Natural killer cell (primary cell): ENCODE measurements around the gene STT3B. TPM values are rescaled to one million over a fixed set of nuclear protein-coding genes. Genes with fewer than 3 reads are reported as not detected.

Experiments used
- ATAC-seq, 3 donors: fragments of 150-1000 bp in 2 of 3; fragments of 200-7000 bp in 1 of 3; cut with Tn5 transposase; 1 replicate in 1 of 3; 2 replicates in 2 of 3; pipeline ENCODE4 v1.10.0; 2021; ENCODE audit warnings: mild to moderate bottlenecking in 2 of 3, moderate library complexity in 2 of 3
- DNase-seq, 2 donors: peaks; one replicate each; pipeline versions ENCODE4 v3.0.0 to v3.0.0-alpha.2; 2013 to 2021; ENCODE audit warnings: mixed read lengths in 1 of 2
- H3K27ac ChIP-seq: one replicate; pipeline ENCODE4 v1.5.1; 2013; ENCODE audit warnings: mild to moderate bottlenecking, low read length
- H3K27me3 ChIP-seq: one replicate; pipeline ENCODE4 v1.6.1; 2013; ENCODE audit warnings: low read length; ENCODE audit not compliant: control insufficient read depth, insufficient read depth
- H3K36me3 ChIP-seq: one replicate; pipeline ENCODE4 v1.6.1; 2013; ENCODE audit warnings: low read length; ENCODE audit not compliant: control insufficient read depth, insufficient read depth
- H3K4me1 ChIP-seq: one replicate; pipeline ENCODE4 v1.6.1; 2013; ENCODE audit warnings: low read length; ENCODE audit not compliant: control insufficient read depth, insufficient read depth
- H3K4me3 ChIP-seq: one replicate; pipeline ENCODE4 v1.5.1; 2013; ENCODE audit warnings: low read length
- H3K9me3 ChIP-seq: one replicate; pipeline ENCODE4 v1.6.1; 2013; ENCODE audit warnings: low read length; ENCODE audit not compliant: control insufficient read depth, insufficient read depth
- H3K27ac Mint-ChIP-seq, 2 donors: one replicate each; pipeline ENCODE4 v1.8.0; 2022; ENCODE audit warnings: mild to moderate bottlenecking in 2 of 2, mixed read lengths in 2 of 2, moderate library complexity in 1 of 2
- H3K27me3 Mint-ChIP-seq, 2 donors: one replicate each; pipeline ENCODE4 v1.8.0; 2022; ENCODE audit warnings: low read depth in 2 of 2, mixed read lengths in 2 of 2
- H3K36me3 Mint-ChIP-seq: one replicate; pipeline ENCODE4 v1.8.0; 2022; ENCODE audit warnings: mixed read lengths
- H3K4me1 Mint-ChIP-seq, 2 donors: one replicate each; pipeline ENCODE4 v1.8.0; 2022; ENCODE audit warnings: mixed read lengths in 2 of 2
- H3K4me3 Mint-ChIP-seq: one replicate; pipeline ENCODE4 v1.8.0; 2022; ENCODE audit warnings: mild to moderate bottlenecking, moderate library complexity, mixed read lengths
- H3K9me3 Mint-ChIP-seq, 2 donors: one replicate each; pipeline ENCODE4 v1.8.0; 2022; ENCODE audit warnings: mixed read lengths in 2 of 2
- CTCF ChIP-seq: fragments of 200-600 bp; IDR thresholded peaks from one replicate; pipeline ENCODE4 v1.8.0; 2022; ENCODE audit warnings: antibody characterized with exemption
- WGBS: methylation state at CpG from one replicate; pipeline ENCODE4 v1.1.7; 2013; ENCODE audit warnings: missing lambda C conversion rate; ENCODE audit not compliant: insufficient coverage; 5-methylcytosine and 5-hydroxymethylcytosine counted together
- intact Hi-C: fragments of 100-400 bp; cut with micrococcal nuclease; formaldehyde crosslinking; loops from one replicate; pipeline ENCODE4 v1.14.2; 2022
- total RNA-seq, 4 donors: library from RNA; stranded (reverse); fragments of 120-200 nt in 1 of 4; gene quantifications; one replicate each; pipeline versions ENCODE4 v1.2.3 to v1.2.4, GENCODE V29; 2013 to 2022

Gene STT3B
- total RNA-seq, 3 donors from 2014 or later (not counting 1 experiment from before 2014, with no cell fraction given) = 83.4 to 132 (median 99.0) TPM

- Histone ChIP-seq H3K9me3 (no peaks in the 10 kb centered on the region), H3K27ac (peak overlapping the region; percentile 41), H3K4me1 (peaks cover 3% of the 10 kb centered on the region), H3K36me3 (no peaks in the 10 kb centered on the region), H3K27me3 (no peaks in the 10 kb centered on the region), H3K4me3 (no peak overlapping the region)
- intact Hi-C loops = no loop called here
- H3K27ac Mint-ChIP-seq = peak overlapping the region; percentile 62 to 78
- H3K36me3 Mint-ChIP-seq = no peaks in the 10 kb centered on the region
- H3K9me3 Mint-ChIP-seq = no peaks in the 10 kb centered on the region
- peaks cover 11 to 13% of the 10 kb centered on the region in 2 donors for H3K4me1 Mint-ChIP-seq
- ATAC-seq = peak; percentile 97 to 99 (median 99)
- no peaks in the 10 kb centered on the region for H3K27me3 Mint-ChIP-seq
- 0% methylated on average over 1 of the region's 1 CpG for WGBS
- no peak overlapping the region for H3K4me3 Mint-ChIP-seq
- TF ChIP-seq CTCF = no peak
- peak in 1 of 2 donors; percentile 61 for DNase-seq
Observed at GRCh38 chr3:31522152-31522551, 10.6 kb upstream of the STT3B start.

GRCh38 chr3:31523543-31523942 is 9.2 kb upstream of the STT3B start:
- Mint-ChIP-seq H3K9me3 (no peaks in the 10 kb centered on the region), H3K4me1 (peaks cover 11 to 13% of the 10 kb centered on the region in 2 donors), H3K27me3 (no peaks in the 10 kb centered on the region), H3K36me3 (no peaks in the 10 kb centered on the region), H3K4me3 (no peak overlapping the region), H3K27ac (no peak overlapping the region)
- H3K27me3 ChIP-seq = no peaks in the 10 kb centered on the region
- H3K9me3 ChIP-seq = no peaks in the 10 kb centered on the region
- 94% methylated on average over 1 of the region's 1 CpG for WGBS
- intact Hi-C loops = no loop called here
- TF ChIP-seq CTCF = no peak
- H3K4me1 ChIP-seq = peaks cover 3% of the 10 kb centered on the region
- H3K36me3 ChIP-seq = no peaks in the 10 kb centered on the region
- ATAC-seq (no peak), DNase-seq (no peak)
- no peak overlapping the region for H3K27ac ChIP-seq
- H3K4me3 ChIP-seq = no peak overlapping the region

- intact Hi-C loops = no loop called here
- Mint-ChIP-seq H3K27me3 (no peaks in the 10 kb centered on the region), H3K9me3 (no peaks in the 10 kb centered on the region), H3K4me1 (peaks cover 11 to 13% of the 10 kb centered on the region in 2 donors), H3K27ac (no peak overlapping the region), H3K36me3 (no peaks in the 10 kb centered on the region), H3K4me3 (no peak overlapping the region)
- Histone ChIP-seq H3K27ac (no peak overlapping the region), H3K4me1 (peaks cover 3% of the 10 kb centered on the region), H3K4me3 (no peak overlapping the region), H3K9me3 (no peaks in the 10 kb centered on the region), H3K36me3 (no peaks in the 10 kb centered on the region), H3K27me3 (no peaks in the 10 kb centered on the region)
- DNase-seq (no peak), ATAC-seq (no peak)
- no peak for TF ChIP-seq CTCF
Observed at GRCh38 chr3:31525532-31525931, 7.2 kb upstream of the STT3B start.

GRCh38 chr3:31529421-31529820 is 3.3 kb upstream of the STT3B start:
- Mint-ChIP-seq H3K9me3 (no peaks in the 10 kb centered on the region), H3K36me3 (no peaks in the 10 kb centered on the region), H3K4me1 (peaks cover 14 to 15% of the 10 kb centered on the region in 2 donors), H3K4me3 (no peak overlapping the region), H3K27me3 (no peaks in the 10 kb centered on the region), H3K27ac (no peak overlapping the region)
- no peaks in the 10 kb centered on the region for H3K36me3 ChIP-seq
- no peak overlapping the region for H3K27ac ChIP-seq
- H3K4me1 ChIP-seq = no peaks in the 10 kb centered on the region
- intact Hi-C loops = no loop called here
- no peaks in the 10 kb centered on the region for H3K9me3 ChIP-seq
- no peak for TF ChIP-seq CTCF
- H3K27me3 ChIP-seq = no peaks in the 10 kb centered on the region
- no peak overlapping the region for H3K4me3 ChIP-seq
- DNase-seq (no peak), ATAC-seq (no peak)
- 44% methylated on average over 1 of the region's 1 CpG for WGBS
